K562 (cell line): ENCODE data around the gene PREX1. TPM values are rescaled to one million over a fixed set of nuclear protein-coding genes. Genes with fewer than 3 reads are reported as not detected.

Experiments used
- ATAC-seq: fragments of 200-7000 bp; cut with Tn5 transposase; 3 replicates; pipeline ENCODE4 v1.9.1; 2020; ENCODE audit warnings: moderate library complexity
- BruUV-seq: library from RNA; stranded (reverse); fragments of 400-500 nt; replicated peaks from 2 replicates; lab custom pipeline; 2021; lab: Mats Ljungman, UMichigan
- CTCF ChIA-PET: fragments of 300-600 bp; formaldehyde crosslinking; extraction: SDS; loops from one replicate; lab custom pipeline; 2021; ENCODE audit warnings: low intra/inter-chr PET ratio; lab: Yijun Ruan, JAX
- POLR2A ChIA-PET: fragments of 300-600, 350-650 bp; sonication (Branson Sonifier 250); formaldehyde crosslinking; extraction: SDS; loops from one replicate; lab custom pipeline; 2021; ENCODE audit warnings: antibody characterized with exemption, inconsistent platforms; lab: Yijun Ruan, JAX
- DNase-seq, 4 experiments: peaks; one replicate each; pipeline versions ENCODE4 v3.0.0 to v3.0.0-alpha.2; 2011 to 2018; ENCODE audit warnings: low spot score in 3 of 4, mixed read lengths in 3 of 4; ENCODE audit errors: extremely low read depth in 1 of 4
- FAIRE-seq: peaks from 2 replicates; lab custom pipeline; 2011; peaks lifted over from hg19 to GRCh38; lab: Jason Lieb, UNC
- H2AFZ ChIP-seq: 2 replicates; pipeline ENCODE4 v1.6.0; 2011; ENCODE audit warnings: low read depth, low read length, control low read depth, inconsistent platforms
- H3K27ac ChIP-seq: fragments of 200-600 bp; 3 replicates; pipeline ENCODE4 v1.8.0; 2011; ENCODE audit warnings: low read depth, mild to moderate bottlenecking, control low read depth, inconsistent platforms, low read length, moderate library complexity, mixed read lengths; ENCODE audit errors: extremely low read depth
- H3K27me3 ChIP-seq, 2 experiments: fragments of 300-600 bp in 1 of 2; 2 replicates in 1 of 2; 3 replicates in 1 of 2; pipeline versions ENCODE4 v1.6.0 to v1.8.0; 2011; ENCODE audit warnings: inconsistent platforms in 2 of 2, low read length in 2 of 2, mild to moderate bottlenecking in 1 of 2, mixed read lengths in 1 of 2, moderate library complexity in 1 of 2; ENCODE audit not compliant: control insufficient read depth in 2 of 2, insufficient read depth in 2 of 2
- H3K36me3 ChIP-seq: fragments of 300-600 bp; 3 replicates; pipeline ENCODE4 v1.8.0; 2011; ENCODE audit warnings: mild to moderate bottlenecking, low read length, inconsistent platforms; ENCODE audit not compliant: control insufficient read depth, insufficient read depth
- H3K4me1 ChIP-seq, 2 experiments: fragments of 200-600 bp in 1 of 2; replicated peaks in 1 of 2; 2 replicates in 1 of 2; 3 replicates in 1 of 2; pipeline versions ENCODE4 v1.5.1 to v1.8.0; 2011; ENCODE audit warnings: inconsistent platforms in 2 of 2, low read length in 2 of 2, mild to moderate bottlenecking in 1 of 2, mixed read lengths in 1 of 2, moderate library complexity in 1 of 2; ENCODE audit not compliant: control insufficient read depth in 2 of 2, insufficient read depth in 2 of 2
- H3K4me2 ChIP-seq: 2 replicates; pipeline ENCODE4 v1.6.1; 2011; ENCODE audit warnings: low read length, control low read depth, inconsistent platforms, mixed read lengths; ENCODE audit not compliant: insufficient read depth
- H3K4me3 ChIP-seq: fragments of 200-600 bp; sonication (generic), shearing (Covaris generic); 2 replicates; pipeline ENCODE4 v1.5.1; 2016; ENCODE audit warnings: control low read depth, inconsistent platforms
- H3K79me2 ChIP-seq: fragments of 200-600 bp; 3 replicates; pipeline ENCODE4 v1.8.0; 2011; ENCODE audit warnings: low read length, inconsistent platforms; ENCODE audit not compliant: control insufficient read depth, insufficient read depth
- H3K9ac ChIP-seq, 2 experiments: 2 replicates each; pipeline versions ENCODE4 v1.6.0 to v1.6.1; 2011; ENCODE audit warnings: low read depth in 2 of 2, low read length in 2 of 2, control low read depth in 1 of 2, inconsistent platforms in 1 of 2, mild to moderate bottlenecking in 1 of 2, mixed read lengths in 1 of 2; ENCODE audit not compliant: insufficient read depth in 1 of 2
- H3K9me1 ChIP-seq: one replicate; pipeline ENCODE4 v1.6.0; 2011; ENCODE audit warnings: inconsistent platforms, mild to moderate bottlenecking, low read length, moderate library complexity; ENCODE audit not compliant: control insufficient read depth, insufficient read depth
- H3K9me3 ChIP-seq: replicated peaks from 2 replicates; pipeline ENCODE4 v1.5.1; 2011; ENCODE audit warnings: low read depth, low read length, inconsistent platforms; ENCODE audit not compliant: control insufficient read depth, insufficient read depth
- H4K20me1 ChIP-seq: replicated peaks from 2 replicates; pipeline ENCODE4 v1.6.1; 2011; ENCODE audit warnings: low read length, inconsistent platforms, mixed read lengths; ENCODE audit not compliant: control insufficient read depth, insufficient read depth
- CBFA2T2 ChIP-seq: fragments of 450-650 bp; conservative IDR thresholded peaks from 2 replicates; pipeline ENCODE4 v1.6.1; 2017; ENCODE audit warnings: mild to moderate bottlenecking
- CBFB ChIP-seq: sonication (generic); formaldehyde crosslinking; IDR thresholded peaks from 2 replicates; pipeline ENCODE4 v1.4.0; 2020; ENCODE audit warnings: mild to moderate bottlenecking, missing genetic modification reagents
- CBX2 ChIP-seq: fragments of 200-600 bp; sonication (generic); IDR thresholded peaks from one replicate; pipeline ENCODE4 v1.6.1; 2012; ENCODE audit warnings: mild to moderate bottlenecking, low read length, inconsistent platforms; ENCODE audit not compliant: insufficient read depth, poor library complexity, severe bottlenecking
- CUX1 ChIP-seq: fragments of 200-800 bp; sonication (Bioruptor generic); IDR thresholded peaks from 2 replicates; pipeline ENCODE4 v1.6.1; 2016; ENCODE audit warnings: missing genetic modification characterization, missing compliant biosample characterization
- ESRRB ChIP-seq: fragments of 250-450 bp; sonication (Bioruptor Pico); IDR thresholded peaks from 2 replicates; pipeline ENCODE4 v1.5.0; 2020; ENCODE audit warnings: mild to moderate bottlenecking, moderate library complexity, borderline replicate concordance
- FOXJ3 ChIP-seq: sonication (generic); formaldehyde crosslinking; IDR thresholded peaks from 2 replicates; pipeline ENCODE4 v1.4.0; 2020; ENCODE audit warnings: mild to moderate bottlenecking, missing genetic modification reagents
- RBM14 ChIP-seq: fragments of 200-400 bp; formaldehyde crosslinking; IDR thresholded peaks from 2 replicates; pipeline ENCODE4 v1.6.1; 2018; ENCODE audit warnings: low read depth, mild to moderate bottlenecking, low read length, moderate library complexity, borderline replicate concordance; ENCODE audit not compliant: insufficient read depth
- RBM25 ChIP-seq: fragments of 200-400 bp; formaldehyde crosslinking; IDR thresholded peaks from 2 replicates; pipeline ENCODE4 v1.6.1; 2018; ENCODE audit warnings: low read length, low read depth, moderate library complexity; ENCODE audit not compliant: severe bottlenecking
- SRSF3 ChIP-seq: fragments of 200-400 bp; formaldehyde crosslinking; IDR thresholded peaks from 2 replicates; pipeline ENCODE4 v1.6.1; 2016; ENCODE audit warnings: mild to moderate bottlenecking, low read length, moderate library complexity; ENCODE audit not compliant: insufficient read depth
- YBX1 ChIP-seq: fragments of 450-650 bp; IDR thresholded peaks from 2 replicates; pipeline ENCODE4 v1.7.1; 2016; ENCODE audit warnings: mild to moderate bottlenecking
- ZBTB9 ChIP-seq: fragments of 450-650 bp; formaldehyde crosslinking; IDR thresholded peaks from 2 replicates; pipeline ENCODE4 v1.4.0; 2020; ENCODE audit warnings: mild to moderate bottlenecking, moderate library complexity
- ZFP36 ChIP-seq: fragments of 150-350 bp; IDR thresholded peaks from 2 replicates; pipeline ENCODE4 v1.6.1; 2018; ENCODE audit warnings: low read length, low read depth; ENCODE audit not compliant: partially characterized antibody
- ZNF444 ChIP-seq: fragments of 250-450 bp; sonication (Bioruptor Pico); IDR thresholded peaks from 2 replicates; pipeline ENCODE4 v1.4.0; 2020; ENCODE audit warnings: mild to moderate bottlenecking, moderate library complexity
- WGBS: fragments of 100-300 bp; shearing (Covaris generic); methylation state at CpG from one replicate; pipeline ENCODE4 v1.1.6; 2016; ENCODE audit warnings: low coverage, mixed read lengths; ENCODE audit not compliant: insufficient coverage; ENCODE audit errors: missing lambda C conversion rate; 5-methylcytosine and 5-hydroxymethylcytosine counted together
- in situ Hi-C: fragments of 300-500 bp; cut with MboI; formaldehyde crosslinking; loops from 4 replicates; pipeline ENCODE4 v1.15.0; 2018; ENCODE audit warnings: inconsistent platforms, mixed read lengths
- intact Hi-C: fragments of 100-400 bp; cut with micrococcal nuclease; formaldehyde crosslinking; loops from 2 replicates; pipeline ENCODE4 v1.14.2; 2022
- polyA plus RNA-seq, 8 experiments: library from polyadenylated mRNA; depleted of rRNA in 4 of 8; stranded (reverse) in 5 of 8; unstranded in 3 of 8; fragments of >200 nt; fragmentation: Nextera tagmentation in 2 of 8; fragmentation: Illumina TruSeq in 1 of 8; extraction: Ambion mirVana in 2 of 8; extraction: Trizol in 1 of 8; gene quantifications; 2 replicates each; pipeline versions ENCODE4 v1.2.1 to v1.2.3, GENCODE V29; 2011 to 2014; ENCODE audit warnings: inconsistent platforms in 1 of 8, missing spikeins in 1 of 8
- total RNA-seq, 7 experiments: library from RNA; depleted of rRNA in 6 of 7; stranded (reverse); fragments of >200 nt in 6 of 7; fragmentation: Illumina TruSeq in 2 of 7; extraction: Trizol in 2 of 7; gene quantifications; 2 replicates each; pipeline versions ENCODE4 v1.2.1 to v1.2.3, GENCODE V29; 2011 to 2021; ENCODE audit warnings: low replicate concordance in 1 of 7
- TF ChIP-seq, protein P1 (sequence below): sonication (generic); formaldehyde crosslinking; IDR thresholded peaks from 2 replicates; pipeline ENCODE4 v1.5.0; 2020; ENCODE audit warnings: missing genetic modification reagents
- TF ChIP-seq, protein P2 (sequence below): fragments of 450-650 bp; formaldehyde crosslinking; IDR thresholded peaks from 2 replicates; pipeline ENCODE4 v1.4.0; 2020; ENCODE audit warnings: mild to moderate bottlenecking

The PREX1 gene
- total and polyA plus RNA-seq, 9 of the 15 experiments (the other 6 are each of a cell fraction or from before 2014, with no cell fraction given), result 0.37 to 10.4 (median 4.8) TPM

- no peak overlapping the region for H2AFZ ChIP-seq
- BruUV-seq, result no TSS peak
- DNase-seq (no peak), FAIRE-seq (no peak), ATAC-seq (no peak)
- peaks cover 7% of the 10 kb centered on the region for H3K9me3 ChIP-seq
- peaks cover 0 to 7% of the 10 kb centered on the region in 2 experiments; a peak in 1 of 5 replicates for H3K27me3 ChIP-seq
- intact Hi-C loops (no loop called here), in situ Hi-C loops (no loop called here)
- ChIA-PET POLR2A (interaction anchor here (1.1 kb wide), 1 partner anchor 16 kb away, joined by 3 read pairs; no protein-coding TSS in a partner anchor), CTCF (no interaction called here)
- H3K9ac ChIP-seq, result no peak overlapping the region
- H3K36me3 ChIP-seq, result no peaks in the 10 kb centered on the region
- no peaks in the 10 kb centered on the region for H3K79me2 ChIP-seq
- no peaks in the 10 kb centered on the region; a peak in 1 of 5 replicates for H3K4me1 ChIP-seq
- H3K9me1 ChIP-seq, result no peaks in the 10 kb centered on the region
- WGBS, result 18% methylated on average over 4 of the region's 4 CpGs
- no peaks in the 10 kb centered on the region; the same call in 1 of the 2 replicates for H4K20me1 ChIP-seq
- H3K27ac ChIP-seq, result no peak overlapping the region
- no peak overlapping the region for H3K4me2 ChIP-seq
- H3K4me3 ChIP-seq, result no peak overlapping the region
- TF ChIP-seq, protein P1, sequence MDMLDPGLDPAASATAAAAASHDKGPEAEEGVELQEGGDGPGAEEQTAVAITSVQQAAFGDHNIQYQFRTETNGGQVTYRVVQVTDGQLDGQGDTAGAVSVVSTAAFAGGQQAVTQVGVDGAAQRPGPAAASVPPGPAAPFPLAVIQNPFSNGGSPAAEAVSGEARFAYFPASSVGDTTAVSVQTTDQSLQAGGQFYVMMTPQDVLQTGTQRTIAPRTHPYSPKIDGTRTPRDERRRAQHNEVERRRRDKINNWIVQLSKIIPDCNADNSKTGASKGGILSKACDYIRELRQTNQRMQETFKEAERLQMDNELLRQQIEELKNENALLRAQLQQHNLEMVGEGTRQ (CRISPR knock-in tag), result no peak
- TF ChIP-seq, protein P2, sequence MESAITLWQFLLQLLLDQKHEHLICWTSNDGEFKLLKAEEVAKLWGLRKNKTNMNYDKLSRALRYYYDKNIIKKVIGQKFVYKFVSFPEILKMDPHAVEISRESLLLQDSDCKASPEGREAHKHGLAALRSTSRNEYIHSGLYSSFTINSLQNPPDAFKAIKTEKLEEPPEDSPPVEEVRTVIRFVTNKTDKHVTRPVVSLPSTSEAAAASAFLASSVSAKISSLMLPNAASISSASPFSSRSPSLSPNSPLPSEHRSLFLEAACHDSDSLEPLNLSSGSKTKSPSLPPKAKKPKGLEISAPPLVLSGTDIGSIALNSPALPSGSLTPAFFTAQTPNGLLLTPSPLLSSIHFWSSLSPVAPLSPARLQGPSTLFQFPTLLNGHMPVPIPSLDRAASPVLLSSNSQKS, result no peak
- TF ChIP-seq YBX1 (no peak), CBX2 (no peak), ZBTB9 (CRISPR knock-in tag) (no peak), RBM14 (no peak), CBFB (CRISPR knock-in tag) (no peak), SRSF3 (no peak), CBFA2T2 (no peak), RBM25 (peak; percentile 61), FOXJ3 (no peak), CUX1 (CRISPR knock-in tag) (no peak), ZNF444 (CRISPR knock-in tag) (no peak), ZFP36 (peak; percentile 54), ESRRB (CRISPR knock-in tag) (no peak)
Measured at GRCh38 chr20:48777821-48778220, 50.0 kb downstream of the PREX1 start.
